ENCODE measurements around the gene ZBTB20.

ZBTB20 gene

GRCh38 chr3:114725966-114726365 lies 421.1 kb downstream of the ZBTB20 start:
- H3K36me3 ChIP-seq (replicated peaks; ENCODE audit: insufficient read depth, low read length): no peaks in the 10 kb centered on the region
- no peaks in the 10 kb centered on the region for H3K9me3 ChIP-seq (replicated peaks; ENCODE audit: insufficient read depth, low read length)
- no peak for DNase-seq
- H3F3A ChIP-seq (ENCODE audit: insufficient read depth, low read length): no peaks in the 10 kb centered on the region
- TF ChIP-seq EZH2 (optimal IDR thresholded peaks at IDR 0.05; ENCODE audit: low read depth, low read length) (no peak), CTCF (IDR thresholded peaks at IDR 0.05; ENCODE audit: low read length) (no peak), EZH2phosphoT487 (IDR thresholded peaks at IDR 0.05; ENCODE audit: low read length) (no peak)
- H3K4me2 ChIP-seq (ENCODE audit: low read depth, low read length): no peak overlapping the region
- H3K4me3 ChIP-seq (ENCODE audit: low read length): no peak overlapping the region
- no peak overlapping the region for H3K9ac ChIP-seq (ENCODE audit: low read length)
- no peak overlapping the region for H2AFZ ChIP-seq (ENCODE audit: low read length)
- no peak overlapping the region for H3K27ac ChIP-seq (ENCODE audit: low read length)
- no peaks in the 10 kb centered on the region for H3K4me1 ChIP-seq (ENCODE audit: low read length)
- no peaks in the 10 kb centered on the region for H3K27me3 ChIP-seq (replicated peaks; ENCODE audit: insufficient read depth, low read length)
- no peaks in the 10 kb centered on the region for H3K79me2 ChIP-seq (ENCODE audit: low read length)
- H3K9me2 ChIP-seq (replicated peaks; ENCODE audit: insufficient read depth, low read length): no peaks in the 10 kb centered on the region
- H4K20me1 ChIP-seq (ENCODE audit: insufficient read depth, low read length): no peaks in the 10 kb centered on the region

GRCh38 chr3:114722530-114722929 lies 424.6 kb downstream of the ZBTB20 start:
- no peak overlapping the region for H3K4me2 ChIP-seq (ENCODE audit: low read depth, low read length)
- no peaks in the 10 kb centered on the region for H3K9me3 ChIP-seq (replicated peaks; ENCODE audit: insufficient read depth, low read length)
- no peaks in the 10 kb centered on the region for H3K36me3 ChIP-seq (replicated peaks; ENCODE audit: insufficient read depth, low read length)
- no peak for DNase-seq
- H2AFZ ChIP-seq (ENCODE audit: low read length): no peak overlapping the region
- TF ChIP-seq CTCF (IDR thresholded peaks at IDR 0.05; ENCODE audit: low read length) (no peak), EZH2 (optimal IDR thresholded peaks at IDR 0.05; ENCODE audit: low read depth, low read length) (no peak), EZH2phosphoT487 (IDR thresholded peaks at IDR 0.05; ENCODE audit: low read length) (no peak)
- H3K27ac ChIP-seq (ENCODE audit: low read length): no peak overlapping the region
- H3K9me2 ChIP-seq (replicated peaks; ENCODE audit: insufficient read depth, low read length): no peaks in the 10 kb centered on the region
- H3K4me3 ChIP-seq (ENCODE audit: low read length): no peak overlapping the region
- H4K20me1 ChIP-seq (ENCODE audit: insufficient read depth, low read length): no peaks in the 10 kb centered on the region
- H3K4me1 ChIP-seq (ENCODE audit: low read length): no peaks in the 10 kb centered on the region
- H3K79me2 ChIP-seq (ENCODE audit: low read length): no peaks in the 10 kb centered on the region
- no peak overlapping the region for H3K9ac ChIP-seq (ENCODE audit: low read length)
- H3K27me3 ChIP-seq (replicated peaks; ENCODE audit: insufficient read depth, low read length): no peaks in the 10 kb centered on the region
- H3F3A ChIP-seq (ENCODE audit: insufficient read depth, low read length): no peaks in the 10 kb centered on the region

GRCh38 chr3:114721864-114722263 lies 425.2 kb downstream of the ZBTB20 start:
- Histone ChIP-seq H3F3A (ENCODE audit: insufficient read depth, low read length) (no peaks in the 10 kb centered on the region), H3K4me1 (ENCODE audit: low read length) (no peaks in the 10 kb centered on the region), H3K79me2 (ENCODE audit: low read length) (no peaks in the 10 kb centered on the region), H3K9me3 (replicated peaks; ENCODE audit: insufficient read depth, low read length) (no peaks in the 10 kb centered on the region), H2AFZ (ENCODE audit: low read length) (no peak overlapping the region), H3K36me3 (replicated peaks; ENCODE audit: insufficient read depth, low read length) (no peaks in the 10 kb centered on the region), H3K27ac (ENCODE audit: low read length) (no peak overlapping the region), H3K9me2 (replicated peaks; ENCODE audit: insufficient read depth, low read length) (no peaks in the 10 kb centered on the region), H3K9ac (ENCODE audit: low read length) (no peak overlapping the region), H3K4me2 (ENCODE audit: low read depth, low read length) (no peak overlapping the region), H3K4me3 (ENCODE audit: low read length) (no peak overlapping the region), H4K20me1 (ENCODE audit: insufficient read depth, low read length) (no peaks in the 10 kb centered on the region), H3K27me3 (replicated peaks; ENCODE audit: insufficient read depth, low read length) (no peaks in the 10 kb centered on the region)
- TF ChIP-seq EZH2phosphoT487 (IDR thresholded peaks at IDR 0.05; ENCODE audit: low read length) (no peak), CTCF (IDR thresholded peaks at IDR 0.05; ENCODE audit: low read length) (no peak), EZH2 (optimal IDR thresholded peaks at IDR 0.05; ENCODE audit: low read depth, low read length) (no peak)
- peak; percentile 34 for DNase-seq

All from MM.1S (cell line).